ENCODE results near the gene SIL1.

Gene SIL1

DNA sequence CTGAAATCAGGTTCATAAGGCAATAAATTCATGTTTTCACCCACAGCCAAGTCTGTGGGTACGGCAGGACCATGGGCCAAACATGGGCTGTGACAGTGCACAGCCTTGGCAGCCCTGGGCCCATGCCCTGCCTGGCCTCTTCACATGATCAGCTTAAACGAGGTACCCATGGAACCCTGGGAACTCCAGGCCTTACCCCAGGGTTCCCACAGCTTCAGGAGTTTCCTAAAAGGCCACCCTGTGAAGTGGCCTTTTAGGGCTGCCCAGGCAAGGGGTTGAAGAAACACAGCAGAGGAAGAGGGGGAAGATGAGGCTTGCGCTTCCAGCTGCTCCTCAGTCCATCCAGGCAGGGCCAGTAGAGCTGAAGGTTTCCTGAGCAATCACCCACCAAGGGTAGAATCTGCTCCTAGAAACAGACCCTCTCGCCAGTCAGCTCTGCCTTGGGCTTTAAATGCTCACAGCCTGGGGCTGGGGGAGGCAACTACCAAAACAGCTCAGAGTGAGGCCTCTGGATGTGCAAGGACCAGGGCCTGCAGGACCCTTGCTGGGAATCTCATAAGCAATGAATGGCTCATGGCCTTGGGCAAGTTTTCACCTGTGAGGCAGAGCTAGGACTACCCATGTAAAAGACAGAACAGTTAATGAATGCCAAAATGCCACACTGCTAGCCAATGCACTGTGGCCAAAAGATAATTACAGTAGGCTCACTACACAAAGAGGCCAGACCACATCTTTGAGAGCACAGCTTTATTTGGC, 243.7 kb downstream of the SIL1 start:
- Histone ChIP-seq H3K27ac (ENCODE audit: low read depth, low read length) (no peak overlapping the region), H3K9me3 (ENCODE audit: control insufficient read depth, insufficient read depth, low read length) (no peaks in the 10 kb centered on the region), H3K9ac (ENCODE audit: low read depth, low read length) (no peak overlapping the region), H3K4me1 (ENCODE audit: control insufficient read depth, insufficient read depth, low read length) (peaks cover 12% of the 10 kb centered on the region), H3K36me3 (ENCODE audit: control insufficient read depth, insufficient read depth, low read length) (no peaks in the 10 kb centered on the region), H3K27me3 (ENCODE audit: control insufficient read depth, insufficient read depth, low read length) (no peaks in the 10 kb centered on the region), H3K4me3 (ENCODE audit: low read depth, low read length) (no peak overlapping the region)

DNA sequence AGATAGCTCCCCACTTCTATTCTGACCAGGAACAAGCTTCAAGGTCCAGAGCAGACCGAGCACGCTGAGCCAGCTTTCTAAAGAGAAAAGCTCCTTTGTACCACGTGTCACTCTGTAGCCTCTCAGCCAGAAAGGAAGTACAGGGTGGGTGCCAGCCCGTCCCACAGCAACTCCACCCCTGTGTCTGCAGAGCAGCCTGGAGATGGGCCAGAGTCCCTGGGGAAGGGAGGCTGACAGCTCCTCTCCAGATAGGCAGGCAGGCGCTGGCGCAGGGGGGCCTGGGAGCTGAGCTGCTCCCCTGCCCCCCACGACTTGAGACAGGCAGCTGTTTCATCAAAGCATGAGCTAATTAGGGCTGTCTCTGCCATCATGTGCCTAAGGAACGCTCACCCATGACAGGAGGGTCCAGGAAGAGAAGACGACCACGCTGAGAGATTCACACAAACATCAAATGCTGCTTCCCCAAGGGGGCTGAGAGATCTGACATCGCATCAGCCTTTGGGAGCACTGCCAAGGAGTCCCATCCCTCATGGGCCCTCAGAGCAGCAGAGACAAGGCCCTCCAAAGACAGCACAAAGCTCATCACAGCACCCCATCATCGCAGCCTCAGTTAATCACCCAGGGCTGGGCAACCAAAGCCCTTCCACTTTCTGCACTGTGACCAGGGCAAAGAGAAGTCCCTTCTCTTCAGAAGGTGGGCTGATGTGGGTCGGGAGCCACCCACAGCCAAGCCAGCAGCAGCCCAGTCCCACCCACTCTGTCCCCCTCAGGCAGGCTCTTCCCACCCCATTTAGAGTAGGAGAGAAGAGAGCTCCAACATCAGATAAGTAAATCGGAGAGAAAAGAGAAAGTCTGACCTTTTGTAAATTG, 244.5 kb downstream of the SIL1 start:
- H3K36me3 ChIP-seq (ENCODE audit: control insufficient read depth, insufficient read depth, low read length) = no peaks in the 10 kb centered on the region
- H3K4me1 ChIP-seq (ENCODE audit: control insufficient read depth, insufficient read depth, low read length) = peaks cover 18% of the 10 kb centered on the region
- no peaks in the 10 kb centered on the region for H3K27me3 ChIP-seq (ENCODE audit: control insufficient read depth, insufficient read depth, low read length)
- H3K4me3 ChIP-seq (ENCODE audit: low read depth, low read length) = no peak overlapping the region
- no peak overlapping the region for H3K9ac ChIP-seq (ENCODE audit: low read depth, low read length)
- no peaks in the 10 kb centered on the region for H3K9me3 ChIP-seq (ENCODE audit: control insufficient read depth, insufficient read depth, low read length)
- no peak overlapping the region for H3K27ac ChIP-seq (ENCODE audit: low read depth, low read length)

- no peaks in the 10 kb centered on the region for H3K36me3 ChIP-seq (ENCODE audit: control insufficient read depth, insufficient read depth, low read length)
- H3K4me3 ChIP-seq (ENCODE audit: low read depth, low read length) = no peak overlapping the region
- H3K27me3 ChIP-seq (ENCODE audit: control insufficient read depth, insufficient read depth, low read length) = no peaks in the 10 kb centered on the region
- H3K9ac ChIP-seq (ENCODE audit: low read depth, low read length) = no peak overlapping the region
- peaks cover 25% of the 10 kb centered on the region for H3K4me1 ChIP-seq (ENCODE audit: control insufficient read depth, insufficient read depth, low read length)
- no peaks in the 10 kb centered on the region for H3K9me3 ChIP-seq (ENCODE audit: control insufficient read depth, insufficient read depth, low read length)
- H3K27ac ChIP-seq (ENCODE audit: low read depth, low read length) = no peak overlapping the region
Observed at GRCh38 chr5:138952962-138953361, 245.2 kb downstream of the SIL1 start.

- no peak overlapping the region for H3K27ac ChIP-seq (ENCODE audit: low read depth, low read length)
- H3K4me1 ChIP-seq (ENCODE audit: control insufficient read depth, insufficient read depth, low read length) = peaks cover 32% of the 10 kb centered on the region
- no peaks in the 10 kb centered on the region for H3K36me3 ChIP-seq (ENCODE audit: control insufficient read depth, insufficient read depth, low read length)
- H3K9me3 ChIP-seq (ENCODE audit: control insufficient read depth, insufficient read depth, low read length) = no peaks in the 10 kb centered on the region
- no peaks in the 10 kb centered on the region for H3K27me3 ChIP-seq (ENCODE audit: control insufficient read depth, insufficient read depth, low read length)
- no peak overlapping the region for H3K9ac ChIP-seq (ENCODE audit: low read depth, low read length)
- no peak overlapping the region for H3K4me3 ChIP-seq (ENCODE audit: low read depth, low read length)
Observed at GRCh38 chr5:138951986-138952735, 246.0 kb downstream of the SIL1 start.

DNA sequence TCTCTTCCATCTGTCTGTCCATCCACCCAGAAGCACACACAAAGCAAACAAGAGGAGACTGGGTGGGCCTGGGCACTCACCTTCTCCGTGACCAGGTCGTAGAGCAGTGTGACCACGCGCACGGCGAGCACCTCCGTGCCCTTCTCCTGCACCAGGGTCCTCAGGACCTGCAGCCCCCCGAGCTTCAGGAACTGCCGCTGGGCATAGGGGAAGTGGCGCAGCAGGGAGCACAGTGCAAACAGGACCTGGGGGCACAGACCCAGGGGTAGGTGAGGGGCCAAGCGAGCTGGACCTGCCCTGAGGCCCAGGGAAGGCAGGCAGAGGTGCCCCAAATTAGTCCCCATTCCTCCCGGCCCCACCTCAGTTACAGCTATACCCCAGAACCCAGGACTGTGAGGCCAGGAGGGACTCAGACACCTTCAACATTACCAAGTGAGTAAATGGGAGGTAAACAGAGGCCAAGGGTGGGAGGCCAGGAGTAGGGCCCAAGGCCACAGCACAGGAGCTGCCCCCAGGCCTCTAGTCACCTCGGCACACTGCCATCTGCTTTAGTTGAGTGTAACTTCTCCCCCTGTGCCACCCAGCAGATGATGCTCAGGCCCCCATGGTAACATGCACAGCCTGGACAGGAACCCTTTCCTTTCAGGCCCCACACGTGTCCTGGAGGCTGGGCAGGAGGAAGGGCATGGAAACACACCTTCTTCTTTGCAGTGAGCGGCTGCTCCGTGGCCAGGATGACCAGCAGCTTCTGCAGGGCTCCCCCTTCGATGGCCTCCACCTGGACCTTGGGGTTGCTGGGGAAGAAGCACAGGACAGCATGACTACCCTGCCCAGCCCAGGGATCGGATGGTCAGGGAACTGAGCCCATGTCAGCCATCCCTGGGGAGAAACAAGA, 246.8 kb downstream of the SIL1 start:
- H3K36me3 ChIP-seq (ENCODE audit: control insufficient read depth, insufficient read depth, low read length) = no peaks in the 10 kb centered on the region
- H3K9ac ChIP-seq (ENCODE audit: low read depth, low read length) = no peak overlapping the region
- no peaks in the 10 kb centered on the region for H3K27me3 ChIP-seq (ENCODE audit: control insufficient read depth, insufficient read depth, low read length)
- peaks cover 32% of the 10 kb centered on the region for H3K4me1 ChIP-seq (ENCODE audit: control insufficient read depth, insufficient read depth, low read length)
- no peaks in the 10 kb centered on the region for H3K9me3 ChIP-seq (ENCODE audit: control insufficient read depth, insufficient read depth, low read length)
- H3K27ac ChIP-seq (ENCODE audit: low read depth, low read length) = no peak overlapping the region
- no peak overlapping the region for H3K4me3 ChIP-seq (ENCODE audit: low read depth, low read length)

GRCh38 chr5:138950421-138951031, 247.6 kb downstream of the SIL1 start:
- H3K9me3 ChIP-seq (ENCODE audit: control insufficient read depth, insufficient read depth, low read length) = no peaks in the 10 kb centered on the region
- H3K9ac ChIP-seq (ENCODE audit: low read depth, low read length) = no peak overlapping the region
- no peaks in the 10 kb centered on the region for H3K36me3 ChIP-seq (ENCODE audit: control insufficient read depth, insufficient read depth, low read length)
- no peaks in the 10 kb centered on the region for H3K27me3 ChIP-seq (ENCODE audit: control insufficient read depth, insufficient read depth, low read length)
- H3K4me3 ChIP-seq (ENCODE audit: low read depth, low read length) = no peak overlapping the region
- H3K4me1 ChIP-seq (ENCODE audit: control insufficient read depth, insufficient read depth, low read length) = peaks cover 36% of the 10 kb centered on the region
- H3K27ac ChIP-seq (ENCODE audit: low read depth, low read length) = no peak overlapping the region

DNA sequence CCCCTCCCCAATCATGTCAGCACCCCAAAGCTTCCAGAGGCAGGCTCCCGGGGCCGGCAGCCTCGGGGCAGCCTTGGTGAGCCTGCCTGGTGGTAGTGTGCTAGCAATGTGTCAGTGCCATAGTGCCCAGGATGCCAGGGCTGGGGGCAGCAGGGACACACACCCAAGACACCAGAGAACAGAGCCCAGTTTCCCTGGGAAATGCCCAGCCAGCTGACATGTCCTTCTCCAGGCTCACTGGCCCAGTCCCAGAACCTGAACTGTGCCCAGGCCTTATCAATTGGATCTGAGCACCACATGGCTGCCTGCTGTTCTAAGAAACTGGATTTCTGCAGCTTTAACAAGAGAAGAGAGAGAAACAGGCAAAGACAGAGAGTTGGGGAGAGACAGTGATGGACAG, 248.2 kb downstream of the SIL1 start:
- Histone ChIP-seq H3K4me3 (ENCODE audit: low read depth, low read length) (no peak overlapping the region), H3K27ac (ENCODE audit: low read depth, low read length) (no peak overlapping the region), H3K9me3 (ENCODE audit: control insufficient read depth, insufficient read depth, low read length) (no peaks in the 10 kb centered on the region), H3K36me3 (ENCODE audit: control insufficient read depth, insufficient read depth, low read length) (no peaks in the 10 kb centered on the region), H3K4me1 (ENCODE audit: control insufficient read depth, insufficient read depth, low read length) (peaks cover 30% of the 10 kb centered on the region), H3K9ac (ENCODE audit: low read depth, low read length) (no peak overlapping the region), H3K27me3 (ENCODE audit: control insufficient read depth, insufficient read depth, low read length) (no peaks in the 10 kb centered on the region)

DNA sequence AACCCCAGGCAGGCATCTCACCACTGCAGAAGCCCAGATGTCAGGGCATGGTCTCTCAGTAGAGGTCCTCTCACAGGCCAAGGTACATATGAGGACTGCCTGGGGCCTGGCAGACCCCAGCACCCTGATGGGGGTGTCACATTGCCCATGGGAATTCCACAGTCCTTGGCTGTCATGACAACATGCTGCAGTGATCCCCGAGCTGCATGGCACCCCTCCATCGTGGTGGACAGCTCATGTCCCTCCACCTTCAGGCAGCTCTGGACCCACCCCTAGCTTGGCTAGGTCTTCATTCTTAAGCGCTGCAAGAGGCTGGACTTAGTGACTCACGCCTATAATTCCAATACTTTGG, 249.0 kb downstream of the SIL1 start:
- Histone ChIP-seq H3K4me1 (ENCODE audit: control insufficient read depth, insufficient read depth, low read length) (peaks cover 25% of the 10 kb centered on the region), H3K27me3 (ENCODE audit: control insufficient read depth, insufficient read depth, low read length) (no peaks in the 10 kb centered on the region), H3K27ac (ENCODE audit: low read depth, low read length) (no peak overlapping the region), H3K36me3 (ENCODE audit: control insufficient read depth, insufficient read depth, low read length) (no peaks in the 10 kb centered on the region), H3K9ac (ENCODE audit: low read depth, low read length) (no peak overlapping the region), H3K9me3 (ENCODE audit: control insufficient read depth, insufficient read depth, low read length) (no peaks in the 10 kb centered on the region), H3K4me3 (ENCODE audit: low read depth, low read length) (no peak overlapping the region)

- no peak overlapping the region for H3K4me3 ChIP-seq (ENCODE audit: low read depth, low read length)
- H3K27me3 ChIP-seq (ENCODE audit: control insufficient read depth, insufficient read depth, low read length) = no peaks in the 10 kb centered on the region
- no peak overlapping the region for H3K27ac ChIP-seq (ENCODE audit: low read depth, low read length)
- H3K4me1 ChIP-seq (ENCODE audit: control insufficient read depth, insufficient read depth, low read length) = peaks cover 25% of the 10 kb centered on the region
- no peaks in the 10 kb centered on the region for H3K36me3 ChIP-seq (ENCODE audit: control insufficient read depth, insufficient read depth, low read length)
- H3K9ac ChIP-seq (ENCODE audit: low read depth, low read length) = no peak overlapping the region
- H3K9me3 ChIP-seq (ENCODE audit: control insufficient read depth, insufficient read depth, low read length) = no peaks in the 10 kb centered on the region
Observed at GRCh38 chr5:138948471-138949222, 249.5 kb downstream of the SIL1 start.

Data from HUES48 (cell line).